Measurements from ENCODE around the gene CEP112. TPM values are rescaled to one million over a fixed set of nuclear protein-coding genes. Genes with fewer than 3 reads are reported as not detected.

The CEP112 gene
- polyA plus RNA-seq, 1 donor from 2014 or later = 6.0 TPM

GRCh38 chr17:65814418-65814817, 377.5 kb downstream of the CEP112 start:
- TF ChIP-seq POLR2AphosphoS5 (IDR thresholded peaks at IDR 0.05) (no peak), CTCF (IDR thresholded peaks at IDR 0.05; ENCODE audit: poor library complexity, severe bottlenecking) (no peak), TAF1 (IDR thresholded peaks at IDR 0.05; ENCODE audit: low read depth) (no peak), EZH2 (IDR thresholded peaks at IDR 0.05; ENCODE audit: borderline replicate concordance, insufficient read depth, low read length, poor library complexity, severe bottlenecking) (no peak), MXI1 (conservative IDR thresholded peaks at IDR 0.05; ENCODE audit: poor library complexity, severe bottlenecking) (no peak), EP300 (conservative IDR thresholded peaks at IDR 0.05; ENCODE audit: poor library complexity, severe bottlenecking) (no peak), REST (IDR thresholded peaks at IDR 0.05; ENCODE audit: borderline replicate concordance) (no peak), SMC3 (conservative IDR thresholded peaks at IDR 0.05; ENCODE audit: poor library complexity) (no peak), RAD21 (conservative IDR thresholded peaks at IDR 0.05) (no peak)
- no peak overlapping the region for H3K9ac ChIP-seq (ENCODE audit: low read length)
- H3K36me3 ChIP-seq (ENCODE audit: insufficient read depth, low read length) = no peaks in the 10 kb centered on the region
- H3K79me2 ChIP-seq (replicated peaks; ENCODE audit: insufficient read depth, low read length) = no peaks in the 10 kb centered on the region
- H3K4me3 ChIP-seq (ENCODE audit: low read length) = no peak overlapping the region
- no peaks in the 10 kb centered on the region for H3F3A ChIP-seq (ENCODE audit: insufficient read depth, low read length, poor library complexity, severe bottlenecking)
- H3K27ac ChIP-seq (ENCODE audit: low read length) = no peak overlapping the region
- no peaks in the 10 kb centered on the region for H3K27me3 ChIP-seq (ENCODE audit: insufficient read depth, low read depth, low read length)
- H3K9me2 ChIP-seq (ENCODE audit: insufficient read depth, low read length) = no peaks in the 10 kb centered on the region
- no peak overlapping the region for H2AFZ ChIP-seq (ENCODE audit: low read depth, low read length)
- H3K4me2 ChIP-seq (ENCODE audit: low read length) = no peak overlapping the region
- H3K9me3 ChIP-seq (ENCODE audit: low read length) = no peaks in the 10 kb centered on the region
- no peaks in the 10 kb centered on the region for H4K20me1 ChIP-seq (ENCODE audit: insufficient read depth)

DNA sequence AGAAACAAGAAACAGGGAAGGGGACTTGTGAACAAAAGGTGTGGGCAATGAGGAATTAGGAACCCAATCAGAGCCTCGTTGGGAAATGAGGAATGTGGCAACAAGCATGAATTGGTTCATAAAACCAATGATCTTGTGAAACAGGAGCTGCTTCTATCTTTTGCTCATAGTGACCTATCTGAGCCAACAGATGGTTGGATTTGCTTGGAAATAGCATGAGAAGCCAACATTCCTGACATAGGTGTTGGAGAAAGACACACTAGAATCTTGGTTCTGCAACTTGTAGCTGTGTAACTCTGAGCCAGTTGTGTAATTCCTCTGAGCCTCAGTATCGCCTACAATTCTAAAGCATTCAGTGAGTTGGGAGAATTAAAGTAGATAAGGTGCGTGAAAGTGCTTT, 378.6 kb downstream of the CEP112 start:
- no peaks in the 10 kb centered on the region for H4K20me1 ChIP-seq (ENCODE audit: insufficient read depth)
- no peaks in the 10 kb centered on the region for H3K9me3 ChIP-seq (ENCODE audit: low read length)
- H3K4me2 ChIP-seq (ENCODE audit: low read length) = no peak overlapping the region
- H3K27ac ChIP-seq (ENCODE audit: low read length) = no peak overlapping the region
- H3K9ac ChIP-seq (ENCODE audit: low read length) = no peak overlapping the region
- no peak overlapping the region for H3K4me3 ChIP-seq (ENCODE audit: low read length)
- H3F3A ChIP-seq (ENCODE audit: insufficient read depth, low read length, poor library complexity, severe bottlenecking) = no peaks in the 10 kb centered on the region
- no peaks in the 10 kb centered on the region for H3K36me3 ChIP-seq (ENCODE audit: insufficient read depth, low read length)
- TF ChIP-seq CTCF (IDR thresholded peaks at IDR 0.05; ENCODE audit: poor library complexity, severe bottlenecking) (no peak), SMC3 (conservative IDR thresholded peaks at IDR 0.05; ENCODE audit: poor library complexity) (no peak), EZH2 (IDR thresholded peaks at IDR 0.05; ENCODE audit: borderline replicate concordance, insufficient read depth, low read length, poor library complexity, severe bottlenecking) (no peak), RAD21 (conservative IDR thresholded peaks at IDR 0.05) (no peak), REST (IDR thresholded peaks at IDR 0.05; ENCODE audit: borderline replicate concordance) (no peak), MXI1 (conservative IDR thresholded peaks at IDR 0.05; ENCODE audit: poor library complexity, severe bottlenecking) (no peak), POLR2AphosphoS5 (IDR thresholded peaks at IDR 0.05) (no peak), EP300 (conservative IDR thresholded peaks at IDR 0.05; ENCODE audit: poor library complexity, severe bottlenecking) (no peak), TAF1 (IDR thresholded peaks at IDR 0.05; ENCODE audit: low read depth) (no peak)
- H2AFZ ChIP-seq (ENCODE audit: low read depth, low read length) = no peak overlapping the region
- no peaks in the 10 kb centered on the region for H3K27me3 ChIP-seq (ENCODE audit: insufficient read depth, low read depth, low read length)
- H3K9me2 ChIP-seq (ENCODE audit: insufficient read depth, low read length) = no peaks in the 10 kb centered on the region
- no peaks in the 10 kb centered on the region for H3K79me2 ChIP-seq (replicated peaks; ENCODE audit: insufficient read depth, low read length)

All from neural cell (in vitro differentiated cells).